ENCODE results near the gene PCDHGA1. TPM values are rescaled to one million over a fixed set of nuclear protein-coding genes. Genes with fewer than 3 reads are reported as not detected.
"Not testable (repeated sequence)": the region's sequence is repeated elsewhere in the genome, so short reads cannot be mapped to it uniquely, and the experiment has no call there.

The PCDHGA1 gene
- total RNA-seq, 1 donor from 2014 or later = 0.80 TPM

- DNase-seq (ENCODE audit: low read depth) = peak; percentile 2
Observed at GRCh38 chr5:141382469-141383294, 52.4 kb downstream of the PCDHGA1 start, which contains the start of gene PCDHGA7. Gene PCDHGA7, plus strand, starts transcription at chr5:141382742. Its CDS starts 158 bp downstream, at chr5:141382900.

- no peak for DNase-seq (ENCODE audit: low read depth)
Observed at GRCh38 chr5:141383345-141383744, 53.0 kb downstream of the PCDHGA1 start.

GRCh38 chr5:141384471-141385267 lies 54.4 kb downstream of the PCDHGA1 start:
- DNase-seq (ENCODE audit: low read depth) = no peak

GRCh38 chr5:141387557-141388311 lies 57.4 kb downstream of the PCDHGA1 start, which contains the start of gene PCDHGB4:
Gene PCDHGB4, plus strand, starts transcription at chr5:141387698. Its CDS starts 187 bp downstream, at chr5:141387885.
- peak; percentile 6 for DNase-seq (ENCODE audit: low read depth)

GRCh38 chr5:141388661-141389060 lies 58.3 kb downstream of the PCDHGA1 start:
- DNase-seq (ENCODE audit: low read depth) = no peak

GRCh38 chr5:141389153-141390042 lies 59.1 kb downstream of the PCDHGA1 start:
- no peak for DNase-seq (ENCODE audit: low read depth)

GRCh38 chr5:141392429-141393198 lies 62.3 kb downstream of the PCDHGA1 start, which contains the start of gene PCDHGA8:
Gene PCDHGA8, plus strand, starts transcription at chr5:141392633. Its CDS starts 181 bp downstream, at chr5:141392814.
- no peak for DNase-seq (ENCODE audit: low read depth)

- no peak for DNase-seq (ENCODE audit: low read depth)
Observed at GRCh38 chr5:141393267-141393666, 63.0 kb downstream of the PCDHGA1 start.

- not testable (repeated sequence) for DNase-seq (ENCODE audit: low read depth)
Observed at GRCh38 chr5:141394401-141395187, 64.3 kb downstream of the PCDHGA1 start.

- peak; percentile 27 for DNase-seq (ENCODE audit: low read depth)
Observed at GRCh38 chr5:141397756-141398551, 67.6 kb downstream of the PCDHGA1 start, which contains the start of gene PCDHGB5. Gene PCDHGB5, plus strand, starts transcription at chr5:141397947. Its CDS starts 181 bp downstream, at chr5:141398128.

- DNase-seq (ENCODE audit: low read depth) = no peak
Observed at GRCh38 chr5:141398608-141399007, 68.3 kb downstream of the PCDHGA1 start.

GRCh38 chr5:141399555-141400258 lies 69.4 kb downstream of the PCDHGA1 start:
- DNase-seq (ENCODE audit: low read depth) = no peak

- peak; percentile 15 for DNase-seq (ENCODE audit: low read depth)
Observed at GRCh38 chr5:141402553-141403243, 72.4 kb downstream of the PCDHGA1 start, which contains the start of gene PCDHGA9. Gene PCDHGA9, plus strand, starts transcription at chr5:141402778. Its CDS starts 175 bp downstream, at chr5:141402953.

- no peak for DNase-seq (ENCODE audit: low read depth)
Observed at GRCh38 chr5:141403387-141403786, 73.1 kb downstream of the PCDHGA1 start.

GRCh38 chr5:141407790-141408505 lies 77.6 kb downstream of the PCDHGA1 start, which contains the start of gene PCDHGB6:
Gene PCDHGB6, plus strand, starts transcription at chr5:141408021. Its CDS starts 182 bp downstream, at chr5:141408203.
- DNase-seq (ENCODE audit: low read depth) = peak; percentile 7
